ENCODE results near the gene PPHLN1. TPM values are rescaled to one million over a fixed set of nuclear protein-coding genes. Genes with fewer than 3 reads are reported as not detected.

The PPHLN1 gene
- total RNA-seq, 2 donors from 2014 or later = 43.4 to 45.3 TPM

Small RNAs within 50 kb of the gene (microRNA-seq; reads per million reads assigned to microRNA genes)
- 0 to 0.32 reads per million in 2 donors for gene MIR7851 (ENCODE audit: borderline microRNAs expressed in 2 of 2)

Other genes starting within 250 kb of the PPHLN1 start
- gene GXYLT1, start 181.3 kb upstream of the PPHLN1 start, total RNA-seq = 10 to 100 TPM in 1 of 2 donors, 1 to 10 TPM in 1; 9.4 to 13.7 TPM
- 10 to 100 TPM; 40.8 to 55.3 TPM for gene YAF2, start 87.9 kb upstream of the PPHLN1 start, total RNA-seq
- gene ZCRB1, start 73 bp upstream of the PPHLN1 start, total RNA-seq = 10 to 100 TPM; 42.7 to 45.8 TPM

All from posterior vena cava (tissue), 2 donors.